Panc1 (cell line): ENCODE measurements around the gene NFATC3. TPM values are rescaled to one million over a fixed set of nuclear protein-coding genes. Genes with fewer than 3 reads are reported as not detected.

Experiments
- ATAC-seq: fragments of 200-7000 bp; cut with Tn5 transposase; 2 replicates; pipeline ENCODE4 v1.9.1; 2020; ENCODE audit warnings: mild to moderate bottlenecking, moderate library complexity
- BruUV-seq: library from RNA; stranded (reverse); fragments of 400-500 nt; replicated peaks from 2 replicates; lab custom pipeline; 2021; lab: Mats Ljungman, UMichigan
- CTCF ChIA-PET: fragments of 300-600 bp; sonication (Branson Sonifier 250); formaldehyde crosslinking; loops from one replicate; lab custom pipeline; 2022; ENCODE audit warnings: antibody characterized with exemption; lab: Charles Lee
- POLR2A ChIA-PET: fragments of 300-600 bp; sonication (Branson Sonifier 250); formaldehyde crosslinking; loops from one replicate; lab custom pipeline; 2022; ENCODE audit warnings: antibody characterized with exemption; lab: Charles Lee
- DNase-seq: peaks from one replicate; pipeline ENCODE4 v3.0.0-alpha.2; 2010; ENCODE audit warnings: low read depth, low spot score
- H3K27ac ChIP-seq: 2 replicates; pipeline ENCODE4 v1.5.1; 2011; ENCODE audit warnings: mild to moderate bottlenecking, low read length, inconsistent platforms
- H3K27me3 ChIP-seq: fragments of 200-500 bp; sonication (Bioruptor generic); 2 replicates; pipeline ENCODE4 v1.6.0; 2014; ENCODE audit warnings: low read length, inconsistent platforms; ENCODE audit not compliant: control insufficient read depth, insufficient read depth
- H3K36me3 ChIP-seq: fragments of 200-500 bp; sonication (Bioruptor generic); 2 replicates; pipeline ENCODE4 v1.5.1; 2014; ENCODE audit warnings: inconsistent platforms, mild to moderate bottlenecking, low read length, moderate library complexity; ENCODE audit not compliant: control insufficient read depth, insufficient read depth
- H3K4me1 ChIP-seq: 2 replicates; pipeline ENCODE4 v1.5.1; 2011; ENCODE audit warnings: inconsistent platforms, mild to moderate bottlenecking, low read length, moderate library complexity; ENCODE audit not compliant: control insufficient read depth, insufficient read depth
- H3K4me3 ChIP-seq, 2 experiments: 2 replicates each; pipeline ENCODE4 v1.5.1; 2011 to 2012; ENCODE audit warnings: low read depth in 2 of 2, low read length in 2 of 2, mild to moderate bottlenecking in 2 of 2, inconsistent platforms in 1 of 2, moderate library complexity in 1 of 2
- H3K9me3 ChIP-seq: fragments of 200-500 bp; sonication (Bioruptor generic); 2 replicates; pipeline ENCODE4 v1.5.1; 2014; ENCODE audit warnings: low read depth, mild to moderate bottlenecking, inconsistent platforms, low read length, moderate library complexity; ENCODE audit not compliant: control insufficient read depth, insufficient read depth
- CTCF ChIP-seq: fragments of 450-650 bp; IDR thresholded peaks from 2 replicates; pipeline ENCODE4 v1.5.1; 2017; ENCODE audit warnings: mild to moderate bottlenecking
- POLR2AphosphoS5 ChIP-seq: IDR thresholded peaks from 2 replicates; pipeline ENCODE4 v1.6.1; 2012; ENCODE audit warnings: mild to moderate bottlenecking, low read depth, low read length, moderate library complexity
- SIN3A ChIP-seq: IDR thresholded peaks from 2 replicates; pipeline ENCODE4 v1.6.1; 2012; ENCODE audit warnings: low read depth, mild to moderate bottlenecking, low read length, moderate library complexity, borderline replicate concordance; ENCODE audit not compliant: insufficient read depth
- TCF7L2 ChIP-seq: IDR thresholded peaks from 2 replicates; pipeline ENCODE4 v1.6.1; 2011; ENCODE audit warnings: mild to moderate bottlenecking, low read depth, low read length, inconsistent platforms
- in situ Hi-C: cut with HindIII; loops from 2 replicates; pipeline ENCODE4 v1.10.0; 2016; ENCODE audit warnings: low sequenced_read_pairs, low pct_unique_long_range_greater_than_20kb
- intact Hi-C: fragments of 100-400 bp; cut with micrococcal nuclease; formaldehyde crosslinking; loops from one replicate; pipeline ENCODE4 v1.10.0; 2022; ENCODE audit not compliant: unreplicated experiment
- total RNA-seq: library from RNA; stranded (reverse); gene quantifications from one replicate; pipeline ENCODE4 v1.2.1, GENCODE V29; 2021; ENCODE audit not compliant: unreplicated experiment
- TF ChIP-seq, protein P1 (sequence below), 2 experiments: IDR thresholded peaks; 2 replicates each; pipeline ENCODE4 v1.6.1; 2011 to 2012; ENCODE audit warnings: low read depth in 2 of 2, control low read depth in 1 of 2, low read length in 1 of 2, mild to moderate bottlenecking in 1 of 2, moderate library complexity in 1 of 2; ENCODE audit not compliant: insufficient read depth in 1 of 2

The NFATC3 gene
- total RNA-seq, 1 experiment from 2014 or later: 24.8 TPM

GRCh38 chr16:68073902-68074760 is 11.0 kb upstream of the NFATC3 start:
- intact Hi-C loops (no loop called here), in situ Hi-C loops (no loop called here)
- no TSS peak for BruUV-seq
- H3K36me3 ChIP-seq: no peaks in the 10 kb centered on the region
- CTCF ChIA-PET: no interaction called here
- no peaks in the 10 kb centered on the region for H3K9me3 ChIP-seq
- POLR2A ChIA-PET: no interaction called here
- no peaks in the 10 kb centered on the region for H3K4me1 ChIP-seq
- no peak overlapping the region for H3K27ac ChIP-seq
- DNase-seq (no peak), ATAC-seq (no peak)
- H3K27me3 ChIP-seq: no peaks in the 10 kb centered on the region
- no peak overlapping the region for H3K4me3 ChIP-seq
- TF ChIP-seq TCF7L2: no peak
- no peak for TF ChIP-seq POLR2AphosphoS5
- TF ChIP-seq CTCF: no peak
- no peak for TF ChIP-seq SIN3A
- TF ChIP-seq, protein P1, sequence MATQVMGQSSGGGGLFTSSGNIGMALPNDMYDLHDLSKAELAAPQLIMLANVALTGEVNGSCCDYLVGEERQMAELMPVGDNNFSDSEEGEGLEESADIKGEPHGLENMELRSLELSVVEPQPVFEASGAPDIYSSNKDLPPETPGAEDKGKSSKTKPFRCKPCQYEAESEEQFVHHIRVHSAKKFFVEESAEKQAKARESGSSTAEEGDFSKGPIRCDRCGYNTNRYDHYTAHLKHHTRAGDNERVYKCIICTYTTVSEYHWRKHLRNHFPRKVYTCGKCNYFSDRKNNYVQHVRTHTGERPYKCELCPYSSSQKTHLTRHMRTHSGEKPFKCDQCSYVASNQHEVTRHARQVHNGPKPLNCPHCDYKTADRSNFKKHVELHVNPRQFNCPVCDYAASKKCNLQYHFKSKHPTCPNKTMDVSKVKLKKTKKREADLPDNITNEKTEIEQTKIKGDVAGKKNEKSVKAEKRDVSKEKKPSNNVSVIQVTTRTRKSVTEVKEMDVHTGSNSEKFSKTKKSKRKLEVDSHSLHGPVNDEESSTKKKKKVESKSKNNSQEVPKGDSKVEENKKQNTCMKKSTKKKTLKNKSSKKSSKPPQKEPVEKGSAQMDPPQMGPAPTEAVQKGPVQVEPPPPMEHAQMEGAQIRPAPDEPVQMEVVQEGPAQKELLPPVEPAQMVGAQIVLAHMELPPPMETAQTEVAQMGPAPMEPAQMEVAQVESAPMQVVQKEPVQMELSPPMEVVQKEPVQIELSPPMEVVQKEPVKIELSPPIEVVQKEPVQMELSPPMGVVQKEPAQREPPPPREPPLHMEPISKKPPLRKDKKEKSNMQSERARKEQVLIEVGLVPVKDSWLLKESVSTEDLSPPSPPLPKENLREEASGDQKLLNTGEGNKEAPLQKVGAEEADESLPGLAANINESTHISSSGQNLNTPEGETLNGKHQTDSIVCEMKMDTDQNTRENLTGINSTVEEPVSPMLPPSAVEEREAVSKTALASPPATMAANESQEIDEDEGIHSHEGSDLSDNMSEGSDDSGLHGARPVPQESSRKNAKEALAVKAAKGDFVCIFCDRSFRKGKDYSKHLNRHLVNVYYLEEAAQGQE (IDR thresholded peaks at IDR 0.05; ENCODE audit: insufficient read depth in 1 of 2, low read depth in 2 of 2, low read length in 1 of 2): no peak

DNA sequence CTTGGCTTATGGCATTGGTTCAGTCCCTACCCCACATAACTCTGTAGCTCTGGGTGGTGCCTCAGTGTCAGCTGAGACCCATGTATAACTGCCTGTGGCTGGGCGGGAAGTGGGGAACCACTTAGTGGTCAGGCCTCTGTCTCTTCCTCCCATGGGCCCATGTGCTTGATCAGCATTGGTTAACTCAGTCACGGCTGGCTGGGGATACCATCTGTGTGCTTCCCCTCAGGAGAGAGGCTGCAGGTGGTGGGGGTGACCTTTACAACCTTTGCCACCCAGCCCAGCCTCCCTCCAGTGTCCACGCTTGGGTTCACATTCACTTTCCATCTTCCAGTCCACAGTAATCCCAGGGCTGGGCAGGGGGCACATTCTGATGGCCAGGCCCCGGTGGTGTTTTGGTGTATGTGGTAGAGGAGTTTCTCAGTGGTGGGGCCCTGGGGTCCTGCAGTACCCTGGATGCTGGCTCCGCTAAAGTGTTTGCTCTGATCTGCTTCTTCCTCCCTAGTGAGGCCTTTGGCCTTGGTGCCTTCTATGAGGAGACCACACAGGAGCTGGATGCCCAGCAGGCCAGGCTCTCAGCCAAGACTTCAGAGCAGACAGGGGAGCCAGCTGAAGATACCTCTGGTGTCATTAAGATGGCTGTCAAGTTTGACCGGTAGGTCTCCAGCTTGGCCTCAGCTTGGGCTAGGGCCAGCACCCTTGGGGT is 10.2 kb upstream of the NFATC3 start:
- H3K4me1 ChIP-seq: no peaks in the 10 kb centered on the region
- no peak overlapping the region for H3K27ac ChIP-seq
- ChIA-PET CTCF (no interaction called here), POLR2A (interaction anchor here (0.6 kb wide), 1 partner anchor 16 kb away, joined by 4 read pairs; no protein-coding TSS in a partner anchor)
- no peak overlapping the region for H3K4me3 ChIP-seq
- DNase-seq: no peak
- TF ChIP-seq, protein P1 (IDR thresholded peaks at IDR 0.05; ENCODE audit: insufficient read depth in 1 of 2, low read depth in 2 of 2, low read length in 1 of 2): no peak
- no peak for TF ChIP-seq CTCF
- no peak for TF ChIP-seq TCF7L2
- TF ChIP-seq POLR2AphosphoS5: no peak
- TF ChIP-seq SIN3A: no peak
- H3K27me3 ChIP-seq: no peaks in the 10 kb centered on the region
- no TSS peak for BruUV-seq
- intact Hi-C loops (no loop called here), in situ Hi-C loops (no loop called here)
- ATAC-seq: no peak
- H3K9me3 ChIP-seq: no peaks in the 10 kb centered on the region
- H3K36me3 ChIP-seq: no peaks in the 10 kb centered on the region
